HG03039 (cell line): ENCODE data around the gene NUP98.
A peak's percentile ranks its signal among the peaks of the same experiment; 100 is the strongest.
"Not testable (repeated sequence)": the region's sequence is repeated elsewhere in the genome, so short reads cannot be mapped to it uniquely, and the experiment has no call there.

Experiments
- ATAC-seq: cut with Tn5 transposase; IDR thresholded peaks from one replicate; pipeline ENCODE4 v1.9.1; 2021; ENCODE audit warnings: mild to moderate bottlenecking, moderate library complexity; ENCODE audit not compliant: unreplicated experiment

NUP98 gene

GRCh38 chr11:3827434-3828186 lies 30.3 kb upstream of the NUP98 start:
- ATAC-seq: no peak

DNA sequence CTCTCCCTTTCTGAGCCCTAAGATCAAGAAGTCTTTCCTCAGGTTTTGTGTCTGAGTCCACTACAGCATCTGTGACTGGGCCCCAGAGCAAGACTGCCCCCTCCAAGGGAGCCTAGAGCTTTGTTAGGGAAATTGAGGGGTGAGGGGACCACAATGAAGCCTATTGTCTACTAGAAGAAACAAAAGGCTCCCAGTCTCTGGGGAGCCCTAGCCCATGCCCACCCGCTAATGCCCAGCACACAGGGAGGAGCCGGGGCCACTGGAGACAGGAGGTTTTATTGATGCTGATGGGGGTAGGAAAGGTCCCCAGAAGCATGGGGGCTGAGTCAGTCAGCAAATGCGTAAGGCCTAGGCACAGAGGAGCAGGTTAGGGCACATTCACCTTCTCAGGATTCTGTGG lies 29.4 kb upstream of the NUP98 start:
- ATAC-seq: no peak

DNA sequence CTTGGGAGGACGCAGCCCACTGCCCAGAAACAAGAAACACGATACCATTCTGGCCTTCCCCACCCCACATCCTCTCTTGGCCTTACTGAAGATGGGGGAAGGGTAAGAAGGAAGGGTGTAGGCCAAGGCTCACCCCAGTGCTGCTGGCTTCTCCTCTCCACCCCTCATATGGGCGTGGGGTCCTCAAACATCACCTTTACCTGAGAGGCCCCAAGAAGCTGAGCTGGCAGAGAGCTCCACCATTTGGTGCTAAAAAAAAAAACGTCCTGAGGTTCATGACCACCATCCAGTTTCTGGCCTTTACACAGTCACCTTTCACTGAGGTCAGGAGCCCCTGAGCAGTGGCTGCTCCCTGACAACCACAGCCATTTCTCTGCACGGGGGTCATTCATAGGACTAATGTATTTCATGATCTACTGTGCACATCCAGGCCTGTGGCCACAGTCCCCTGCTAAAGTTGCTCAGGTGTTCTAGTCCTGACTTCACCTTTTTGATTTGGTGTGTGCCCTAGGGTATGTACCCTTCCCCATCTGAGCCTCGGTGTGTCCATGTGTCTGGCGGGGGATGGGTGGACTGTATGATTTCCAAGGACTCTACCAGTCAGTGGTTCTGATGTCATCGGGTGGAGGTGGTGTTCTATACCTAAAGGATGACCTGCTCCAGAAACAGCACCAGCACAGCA lies 28.3 kb upstream of the NUP98 start:
- no peak for ATAC-seq

GRCh38 chr11:3824714-3825472 lies 27.5 kb upstream of the NUP98 start:
- peak; percentile 71 for ATAC-seq

DNA sequence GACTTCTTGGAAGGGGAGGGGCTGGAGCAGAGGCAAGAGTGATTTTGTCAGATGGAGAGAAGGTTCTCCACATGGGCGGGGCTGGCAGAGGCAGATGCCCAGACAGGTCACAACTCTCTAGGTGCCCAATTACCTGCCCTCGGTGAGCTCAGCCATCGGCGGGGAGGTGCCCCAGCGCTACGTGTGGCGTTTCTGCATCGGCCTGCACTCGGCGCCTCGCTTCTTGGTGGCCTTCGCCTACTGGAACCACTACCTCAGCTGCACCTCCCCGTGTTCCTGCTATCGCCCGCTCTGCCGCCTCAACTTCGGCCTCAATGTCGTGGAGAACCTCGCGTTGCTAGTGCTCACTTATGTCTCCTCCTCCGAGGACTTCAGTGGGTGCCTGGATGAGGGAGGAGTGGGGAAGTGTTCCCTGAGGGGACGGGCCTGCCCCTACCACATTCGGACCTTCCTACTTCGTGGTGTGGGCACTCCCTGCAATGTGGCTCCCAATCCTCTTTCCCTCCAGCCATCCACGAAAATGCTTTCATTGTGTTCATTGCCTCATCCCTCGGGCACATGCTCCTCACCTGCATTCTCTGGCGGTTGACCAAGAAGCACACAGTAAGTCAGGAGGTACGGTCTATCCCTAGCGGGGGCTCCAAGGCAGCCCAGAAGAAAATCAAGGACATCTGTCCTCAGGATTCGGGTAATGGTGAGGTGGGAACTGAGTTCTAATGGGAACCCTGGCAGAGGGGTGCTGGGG lies 26.6 kb upstream of the NUP98 start:
- ATAC-seq: no peak

DNA sequence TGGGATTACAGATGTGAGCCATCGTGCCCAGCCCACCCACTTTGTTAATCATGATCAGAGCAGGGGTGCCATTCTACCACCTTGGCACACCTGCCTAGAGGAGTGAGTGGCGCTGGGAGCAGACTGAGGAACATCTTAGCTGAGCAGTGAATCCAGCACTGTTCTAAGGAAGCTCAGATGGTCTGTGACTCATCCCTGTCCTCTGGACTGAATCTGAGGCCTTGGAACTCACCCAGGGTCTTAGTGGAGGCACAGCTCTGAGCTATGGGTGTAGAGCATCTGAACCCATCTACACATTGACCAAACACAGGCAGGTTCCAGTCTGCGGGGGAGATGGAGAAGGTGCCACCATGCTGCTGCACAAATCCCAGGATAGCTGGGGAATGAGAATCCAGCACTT lies 25.9 kb upstream of the NUP98 start:
- ATAC-seq: no peak

DNA sequence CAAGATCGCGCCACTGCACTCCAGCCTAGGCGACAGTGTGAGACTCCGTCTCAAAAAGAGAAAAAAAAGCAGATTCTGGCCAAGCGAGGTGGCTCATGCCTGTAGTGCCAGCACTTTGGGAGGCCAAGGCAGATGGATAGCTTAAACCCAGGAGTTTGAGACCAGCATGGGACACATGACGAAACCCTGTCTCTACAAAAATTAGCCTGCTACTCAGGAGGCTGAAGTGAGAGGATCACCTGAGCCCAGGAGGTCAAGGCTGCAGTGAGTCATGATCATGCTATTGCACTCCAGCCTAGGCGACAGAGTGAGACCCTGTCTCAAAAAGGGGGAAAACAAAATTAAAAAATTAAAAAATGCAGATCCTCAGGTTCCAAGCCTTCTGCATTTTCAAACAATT lies 25.0 kb upstream of the NUP98 start:
- no peak for ATAC-seq

DNA sequence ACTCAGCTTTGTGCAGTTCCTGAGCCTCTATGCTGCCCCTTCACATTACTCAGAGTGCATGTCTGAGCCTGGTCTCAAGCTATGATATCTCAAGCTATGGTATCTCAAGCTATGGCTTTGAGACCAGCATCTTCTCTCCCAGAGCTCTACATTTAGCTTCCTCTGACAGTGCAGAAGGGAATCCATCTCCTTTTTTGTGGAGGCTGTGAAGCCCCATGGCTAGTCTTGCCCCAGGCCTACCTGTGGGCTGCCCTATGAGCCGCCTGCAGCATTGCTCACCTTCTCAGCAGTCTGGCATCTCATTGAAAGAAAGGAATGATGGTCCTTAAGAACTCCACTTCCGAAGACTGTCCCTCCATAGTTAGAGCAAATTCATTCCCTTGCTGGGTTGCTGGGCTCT lies 23.6 kb upstream of the NUP98 start:
- no peak for ATAC-seq

DNA sequence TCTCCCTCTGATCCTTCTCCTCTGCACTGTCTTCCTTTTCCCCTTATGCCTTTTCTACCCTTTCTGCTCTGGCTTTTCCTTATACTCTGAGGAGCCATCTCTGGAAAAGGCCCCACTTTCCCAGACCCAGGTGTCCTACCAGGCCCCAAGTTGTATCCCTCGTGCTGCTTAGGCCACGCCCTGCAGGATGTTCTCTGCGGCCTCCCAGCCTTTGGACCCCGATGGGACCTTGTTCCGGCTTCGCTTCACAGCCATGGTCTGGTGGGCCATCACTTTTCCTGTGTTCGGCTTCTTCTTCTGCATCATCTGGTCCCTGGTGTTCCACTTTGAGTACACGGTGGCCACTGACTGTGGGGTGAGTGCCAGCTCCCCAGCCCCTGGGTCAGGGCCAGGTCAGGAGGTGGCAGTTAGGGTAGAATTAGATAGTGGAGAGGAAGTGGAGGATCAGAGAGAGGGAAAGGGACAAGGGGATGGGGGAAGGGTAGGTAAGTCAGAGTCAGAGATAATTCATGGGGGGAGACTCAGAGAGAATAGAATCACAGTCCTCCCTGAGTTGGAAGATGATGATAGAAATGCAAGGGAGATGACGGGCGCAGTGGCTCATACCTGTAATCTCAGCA lies 19.9 kb upstream of the NUP98 start:
- ATAC-seq: no peak

DNA sequence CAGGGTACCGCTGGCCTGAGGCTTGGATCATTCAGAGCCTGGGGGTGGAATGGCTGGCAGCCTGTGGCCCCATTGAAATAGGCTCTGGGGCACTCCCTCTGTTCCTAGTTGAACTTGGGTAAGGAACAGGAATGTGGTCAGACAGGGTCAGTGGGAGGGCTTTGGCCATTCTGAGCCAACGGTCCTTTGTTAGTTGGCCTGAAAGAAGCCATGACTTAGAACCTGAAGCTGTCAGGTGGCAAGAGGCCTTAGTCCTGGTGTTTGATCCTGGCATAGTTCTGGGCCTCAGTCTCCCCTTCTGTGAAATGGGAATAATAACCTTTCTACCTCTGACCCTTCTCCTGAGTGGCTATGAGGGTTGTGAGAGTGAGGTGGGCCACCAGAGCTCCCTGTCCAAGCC lies 19.3 kb upstream of the NUP98 start:
- no peak for ATAC-seq

- no peak for ATAC-seq
Measured at GRCh38 chr11:3815845-3816244, 18.5 kb upstream of the NUP98 start.

GRCh38 chr11:3814832-3815231 lies 17.5 kb upstream of the NUP98 start:
- not testable (repeated sequence) for ATAC-seq

GRCh38 chr11:3810951-3811350 lies 13.6 kb upstream of the NUP98 start:
- ATAC-seq: no peak

GRCh38 chr11:3810446-3810845 lies 13.1 kb upstream of the NUP98 start:
- ATAC-seq: no peak

GRCh38 chr11:3809624-3809928 lies 12.2 kb upstream of the NUP98 start:
- ATAC-seq: no peak

GRCh38 chr11:3808861-3809623 lies 11.7 kb upstream of the NUP98 start:
- ATAC-seq: peak; percentile 60

- peak; percentile 55 for ATAC-seq
Measured at GRCh38 chr11:3807909-3808860, 10.8 kb upstream of the NUP98 start, which contains the start of gene PGAP2. Gene PGAP2 (plus strand): TSS chr11:3808560. CDS start chr11:3811260, 2,700 bp downstream.

GRCh38 chr11:3803726-3804495 lies 6.6 kb upstream of the NUP98 start:
- ATAC-seq: no peak
